HG02763 (cell line): ENCODE data around the gene ZNF516.

Experiments used
- ATAC-seq: cut with Tn5 transposase; IDR thresholded peaks from one replicate; pipeline ENCODE4 v1.9.1; 2021; ENCODE audit warnings: mild to moderate bottlenecking, moderate library complexity; ENCODE audit not compliant: unreplicated experiment

Gene ZNF516

GRCh38 chr18:76443519-76444445 is 51.3 kb downstream of the ZNF516 start:
- ATAC-seq: no peak

GRCh38 chr18:76442413-76443171 is 52.5 kb downstream of the ZNF516 start:
- ATAC-seq: no peak

- no peak for ATAC-seq
Observed at GRCh38 chr18:76441668-76442412, 53.2 kb downstream of the ZNF516 start.

GRCh38 chr18:76441002-76441667 is 53.9 kb downstream of the ZNF516 start:
- ATAC-seq: no peak

- ATAC-seq: no peak
Observed at GRCh38 chr18:76437910-76438309, 57.1 kb downstream of the ZNF516 start.

- ATAC-seq: no peak
Observed at GRCh38 chr18:76437011-76437410, 58.0 kb downstream of the ZNF516 start.

- ATAC-seq: no peak
Observed at GRCh38 chr18:76436342-76436741, 58.7 kb downstream of the ZNF516 start.

- ATAC-seq: no peak
Observed at GRCh38 chr18:76435316-76435989, 59.6 kb downstream of the ZNF516 start.

GRCh38 chr18:76434452-76434851 is 60.6 kb downstream of the ZNF516 start:
- ATAC-seq: no peak

- no peak for ATAC-seq
Observed at GRCh38 chr18:76433788-76434187, 61.3 kb downstream of the ZNF516 start.

- ATAC-seq: no peak
Observed at GRCh38 chr18:76432970-76433767, 61.9 kb downstream of the ZNF516 start.

- ATAC-seq: no peak
Observed at GRCh38 chr18:76432274-76432755, 62.7 kb downstream of the ZNF516 start.

GRCh38 chr18:76431437-76432273 is 63.4 kb downstream of the ZNF516 start:
- ATAC-seq: no peak

GRCh38 chr18:76430636-76431035 is 64.4 kb downstream of the ZNF516 start:
- ATAC-seq: no peak

- ATAC-seq: no peak
Observed at GRCh38 chr18:76429262-76430126, 65.5 kb downstream of the ZNF516 start.

GRCh38 chr18:76428396-76429261 is 66.4 kb downstream of the ZNF516 start:
- no peak for ATAC-seq
